AG04449 (cell line): ENCODE results near the gene FCGR3A.
"Not testable (repeated sequence)": the region's sequence is repeated elsewhere in the genome, so short reads cannot be mapped to it uniquely, and the experiment has no call there.

Source experiments
- CTCF ChIA-PET: fragments of 350-600 bp; formaldehyde crosslinking; extraction: SDS; loops from one replicate; lab custom pipeline; 2021; ENCODE audit warnings: antibody characterized with exemption; lab: Yijun Ruan, JAX
- POLR2A ChIA-PET: fragments of 400-600, 350-600 bp; formaldehyde crosslinking; extraction: SDS; loops from one replicate; lab custom pipeline; 2020; ENCODE audit warnings: antibody characterized with exemption, inconsistent platforms; lab: Yijun Ruan, JAX
- DNase-seq: peaks from one replicate; pipeline ENCODE4 v3.0.0-alpha.2; 2010; ENCODE audit warnings: low read depth, low spot score
- H3K4me3 ChIP-seq: 2 replicates; pipeline ENCODE4 v1.5.1; 2011; ENCODE audit warnings: low read depth, mild to moderate bottlenecking, control low read depth, low read length

Gene FCGR3A

GRCh38 chr1:161566602-161566960 lies 17.0 kb upstream of the FCGR3A start:
- POLR2A ChIA-PET, DNase-seq, H3K4me3 ChIP-seq: not testable (repeated sequence)
- CTCF ChIA-PET: interaction anchor here (0.7 kb wide), 1 partner anchor 172 kb away, joined by 3 read pairs; no protein-coding TSS in a partner anchor

DNA sequence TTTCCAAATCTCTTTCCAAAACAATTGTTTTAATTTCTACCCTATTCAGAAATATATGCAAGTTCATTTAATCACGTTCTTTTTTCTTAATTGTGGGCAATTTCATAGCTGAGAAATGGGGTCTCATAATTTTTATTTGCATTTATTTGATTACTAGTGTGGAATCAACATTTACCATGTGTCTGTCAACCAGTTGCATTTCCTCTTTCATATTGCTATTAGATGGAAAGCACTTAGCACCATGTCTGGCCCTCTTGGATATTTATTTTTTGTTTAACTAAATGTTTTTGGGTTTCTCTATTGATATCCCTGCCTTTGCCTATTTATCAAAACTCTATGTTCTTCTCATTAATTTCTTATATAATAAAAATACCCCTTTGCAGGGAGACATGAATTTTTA lies 13.9 kb upstream of the FCGR3A start:
- DNase-seq, POLR2A ChIA-PET, CTCF ChIA-PET: not testable (repeated sequence)

DNA sequence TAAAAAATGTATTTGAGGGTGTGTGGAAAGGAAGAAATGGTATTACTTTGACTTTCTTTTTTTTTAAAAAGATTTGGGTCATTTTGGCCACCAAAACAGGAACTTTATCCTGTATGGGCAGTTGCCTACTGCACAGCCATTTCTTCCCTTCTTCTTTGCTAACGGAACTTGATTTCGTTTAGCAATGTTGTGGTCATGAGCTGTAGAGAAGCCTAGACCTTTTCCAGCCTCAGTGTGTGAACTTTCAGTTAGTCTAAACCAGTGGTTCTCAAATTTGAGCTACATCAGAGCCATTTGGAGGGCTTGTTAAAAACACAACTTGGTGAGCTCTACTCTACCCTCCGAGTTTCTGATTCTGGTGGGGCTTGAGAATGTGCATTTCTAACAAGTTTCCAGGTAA lies 12.8 kb upstream of the FCGR3A start:
- POLR2A ChIA-PET, H3K4me3 ChIP-seq, DNase-seq: not testable (repeated sequence)
- CTCF ChIA-PET: interaction anchor here (0.7 kb wide), 1 partner anchor 175 kb away, joined by 3 read pairs; no protein-coding TSS in a partner anchor

More for the DNA sequence above, 13.9 kb upstream of the FCGR3A start:
- not testable (repeated sequence) for H3K4me3 ChIP-seq

DNA sequence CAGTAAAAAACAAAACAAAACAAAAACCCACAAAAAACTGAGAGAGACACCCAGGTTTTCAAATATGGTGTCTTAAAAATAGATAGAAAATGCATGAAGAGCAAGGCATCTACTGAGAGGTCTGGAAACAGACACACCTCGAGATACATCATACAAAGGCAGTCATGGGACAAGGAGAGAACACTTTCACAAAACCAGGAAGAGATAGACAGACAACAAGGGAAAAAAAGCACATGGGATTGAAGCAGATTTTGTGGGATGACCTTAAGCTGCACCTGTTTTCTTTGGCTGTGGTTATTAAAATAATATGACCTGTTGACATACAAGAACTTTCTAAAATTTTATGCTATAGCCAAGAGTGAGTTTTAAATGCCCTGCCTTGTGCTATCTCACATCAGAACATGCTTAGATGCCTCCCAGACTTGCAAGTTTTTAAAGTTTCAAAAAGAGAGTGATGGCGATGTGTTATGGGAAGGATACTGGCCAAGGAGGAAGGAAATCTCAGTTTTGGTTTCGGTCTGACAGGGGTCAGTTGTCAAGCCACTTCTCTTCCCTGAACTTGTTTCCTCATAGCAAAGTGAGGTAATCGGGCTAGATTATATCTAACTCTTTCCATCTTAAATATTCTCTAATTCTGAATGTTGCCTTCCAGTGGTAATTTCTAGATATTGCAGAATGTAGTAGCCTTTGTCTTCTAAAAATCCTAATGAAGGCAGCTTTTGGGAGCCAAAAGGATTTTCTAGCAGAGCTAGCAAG lies 11.5 kb upstream of the FCGR3A start:
- DNase-seq, CTCF ChIA-PET, POLR2A ChIA-PET, H3K4me3 ChIP-seq: not testable (repeated sequence)

- CTCF ChIA-PET, H3K4me3 ChIP-seq, POLR2A ChIA-PET, DNase-seq: not testable (repeated sequence)
Observed at GRCh38 chr1:161557506-161558450, 8.2 kb upstream of the FCGR3A start.

- CTCF ChIA-PET, H3K4me3 ChIP-seq, POLR2A ChIA-PET, DNase-seq: not testable (repeated sequence)
Observed at GRCh38 chr1:161556990-161557389, 7.4 kb upstream of the FCGR3A start.

GRCh38 chr1:161556143-161556542 lies 6.5 kb upstream of the FCGR3A start:
- DNase-seq, POLR2A ChIA-PET, H3K4me3 ChIP-seq, CTCF ChIA-PET: not testable (repeated sequence)

GRCh38 chr1:161554815-161555417 lies 5.3 kb upstream of the FCGR3A start:
- POLR2A ChIA-PET, H3K4me3 ChIP-seq, DNase-seq, CTCF ChIA-PET: not testable (repeated sequence)

DNA sequence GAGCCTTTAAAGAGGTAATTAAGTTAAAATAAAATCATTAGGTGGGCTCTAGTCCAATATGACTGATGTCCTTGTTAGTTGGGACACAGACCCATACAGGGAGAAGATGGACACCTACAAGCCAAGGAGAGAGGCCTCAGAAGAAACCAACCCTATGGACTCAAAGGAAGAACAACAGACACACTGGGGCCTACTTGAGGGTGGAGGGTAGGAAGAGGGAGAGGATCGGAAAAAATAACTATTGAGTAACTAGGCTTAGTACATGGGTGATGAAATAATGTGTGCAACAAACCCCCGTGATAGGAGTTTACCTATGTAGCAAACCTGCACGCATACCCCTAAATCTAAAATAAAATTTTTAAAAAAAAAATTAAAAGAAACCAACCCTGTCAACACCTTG lies 4.7 kb upstream of the FCGR3A start:
- H3K4me3 ChIP-seq, CTCF ChIA-PET, POLR2A ChIA-PET, DNase-seq: not testable (repeated sequence)

DNA sequence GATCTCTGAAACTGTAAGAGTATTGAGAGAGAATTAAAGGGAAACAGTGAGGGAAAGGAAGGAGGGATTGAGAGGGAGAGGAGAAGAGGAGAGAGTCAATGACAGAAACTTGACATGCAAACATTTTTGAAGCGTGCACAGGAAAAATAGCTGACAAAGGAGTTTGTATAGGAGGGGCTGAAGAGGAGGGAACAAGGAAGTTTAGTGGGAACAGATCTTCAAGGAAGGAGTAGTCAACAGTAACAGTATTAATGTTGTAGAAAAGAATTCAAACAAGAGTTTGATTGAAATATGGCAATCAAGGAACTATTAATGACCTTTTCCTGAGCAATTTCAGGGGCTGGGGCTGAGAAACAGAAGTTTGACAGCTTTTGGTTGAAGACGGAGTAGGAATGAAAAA lies 4.0 kb upstream of the FCGR3A start:
- H3K4me3 ChIP-seq, DNase-seq, CTCF ChIA-PET, POLR2A ChIA-PET: not testable (repeated sequence)

GRCh38 chr1:161550942-161551341 lies 1.3 kb upstream of the FCGR3A start:
- CTCF ChIA-PET, POLR2A ChIA-PET, H3K4me3 ChIP-seq, DNase-seq: not testable (repeated sequence)

- POLR2A ChIA-PET, DNase-seq, H3K4me3 ChIP-seq, CTCF ChIA-PET: not testable (repeated sequence)
Observed at GRCh38 chr1:161548749-161549406, 740 bp downstream of the FCGR3A start.

DNA sequence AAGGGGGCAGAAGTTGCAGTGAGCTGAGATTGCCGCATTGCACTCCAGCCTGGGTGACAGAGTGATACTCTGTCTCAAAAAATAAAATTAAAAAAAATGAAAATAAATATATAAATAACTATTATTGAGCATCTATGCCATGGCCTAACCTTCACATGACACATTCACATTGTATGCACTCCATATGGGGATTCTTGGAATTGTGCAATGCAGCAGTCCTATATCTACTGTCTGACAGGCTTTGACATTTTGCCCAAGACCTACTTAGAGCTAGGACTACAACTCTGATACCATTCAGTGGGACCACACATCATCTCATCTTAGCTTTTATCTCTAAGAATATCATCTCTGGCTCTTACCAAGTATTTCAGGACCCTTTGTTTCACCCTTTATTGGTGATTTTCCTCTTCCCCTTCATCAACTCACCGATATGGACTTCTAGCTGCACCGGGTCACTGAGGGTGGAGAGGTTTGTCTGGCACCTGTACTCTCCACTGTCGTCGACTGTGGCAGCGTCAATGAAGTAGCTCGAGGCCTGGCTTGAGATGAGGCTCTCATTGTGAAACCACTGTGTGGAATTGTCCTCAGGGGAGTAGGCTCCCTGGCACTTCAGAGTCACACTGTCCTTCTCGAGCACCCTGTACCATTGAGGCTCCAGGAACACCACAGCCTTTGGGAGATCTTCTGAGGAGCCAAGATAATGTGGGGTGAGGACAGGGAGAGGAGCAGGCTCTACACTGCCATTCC lies 1.4 kb downstream of the FCGR3A start:
- POLR2A ChIA-PET, CTCF ChIA-PET, DNase-seq: not testable (repeated sequence)

DNA sequence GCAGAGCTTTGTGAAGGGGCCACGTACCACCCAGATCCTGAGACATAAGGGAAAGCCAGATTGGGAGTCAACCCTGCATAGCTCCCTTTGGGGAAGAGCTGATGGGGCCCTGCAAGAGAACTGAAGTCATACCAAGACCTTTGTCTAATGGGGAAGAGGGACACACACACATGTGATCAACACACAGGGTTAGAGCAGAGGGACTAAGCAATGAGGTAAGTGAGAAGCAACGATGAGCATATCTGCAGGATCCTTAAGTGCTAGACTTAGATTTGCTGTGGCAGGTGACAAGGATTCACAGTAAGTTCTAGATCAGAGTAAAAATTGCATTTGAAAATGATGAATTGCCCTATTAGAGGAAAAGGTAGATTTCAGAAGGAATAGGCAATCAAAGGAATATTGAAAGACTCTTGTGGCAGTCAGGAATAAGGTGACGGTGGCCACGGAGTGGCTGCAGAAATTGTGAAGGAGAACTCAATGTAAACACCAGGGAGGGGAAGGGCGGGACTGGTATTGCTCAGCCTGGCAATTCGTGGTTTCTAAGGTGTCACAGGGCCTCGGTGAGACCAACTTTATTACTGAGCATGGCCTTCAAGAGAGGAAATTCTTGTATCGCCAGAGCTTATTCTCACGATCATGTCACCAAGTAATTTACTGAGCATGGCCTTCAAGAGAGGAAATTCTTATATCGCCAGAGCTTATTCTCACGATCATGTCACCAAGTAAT lies 4.5 kb downstream of the FCGR3A start:
- POLR2A ChIA-PET, H3K4me3 ChIP-seq, DNase-seq, CTCF ChIA-PET: not testable (repeated sequence)

More for the DNA sequence above, 1.4 kb downstream of the FCGR3A start:
- not testable (repeated sequence) for H3K4me3 ChIP-seq

GRCh38 chr1:161543125-161543524 lies 6.5 kb downstream of the FCGR3A start:
- POLR2A ChIA-PET, CTCF ChIA-PET, DNase-seq, H3K4me3 ChIP-seq: not testable (repeated sequence)
